GM12872 (cell line): Measurements from ENCODE around the gene DBNL.

ENCODE experiments used
- TF ChIP-seq, protein P1 (sequence below): IDR thresholded peaks from 3 replicates; pipeline ENCODE4 v1.5.1; 2011; ENCODE audit warnings: low read depth, mild to moderate bottlenecking, low read length, moderate library complexity; ENCODE audit not compliant: insufficient read depth

The DBNL gene

DNA sequence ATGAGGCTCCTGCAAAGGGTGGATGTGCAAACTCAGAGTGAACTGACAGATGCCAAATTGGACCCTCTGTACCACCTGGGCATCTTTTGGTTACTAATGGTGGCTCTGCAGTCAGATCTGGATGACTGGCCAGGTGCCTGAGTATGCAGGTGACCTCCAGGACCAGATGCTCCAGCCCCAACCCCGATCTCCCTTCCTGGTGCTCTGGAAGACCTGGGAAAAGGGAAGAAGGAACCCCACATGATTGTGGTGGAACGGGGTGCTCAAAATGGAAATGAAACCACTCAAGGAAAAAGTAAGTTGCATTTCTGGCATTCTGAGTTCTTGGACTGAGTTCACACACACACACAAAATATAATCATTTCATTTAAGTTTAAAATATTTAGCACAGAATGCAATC, 49.9 kb downstream of the DBNL start:
- TF ChIP-seq, protein P1, sequence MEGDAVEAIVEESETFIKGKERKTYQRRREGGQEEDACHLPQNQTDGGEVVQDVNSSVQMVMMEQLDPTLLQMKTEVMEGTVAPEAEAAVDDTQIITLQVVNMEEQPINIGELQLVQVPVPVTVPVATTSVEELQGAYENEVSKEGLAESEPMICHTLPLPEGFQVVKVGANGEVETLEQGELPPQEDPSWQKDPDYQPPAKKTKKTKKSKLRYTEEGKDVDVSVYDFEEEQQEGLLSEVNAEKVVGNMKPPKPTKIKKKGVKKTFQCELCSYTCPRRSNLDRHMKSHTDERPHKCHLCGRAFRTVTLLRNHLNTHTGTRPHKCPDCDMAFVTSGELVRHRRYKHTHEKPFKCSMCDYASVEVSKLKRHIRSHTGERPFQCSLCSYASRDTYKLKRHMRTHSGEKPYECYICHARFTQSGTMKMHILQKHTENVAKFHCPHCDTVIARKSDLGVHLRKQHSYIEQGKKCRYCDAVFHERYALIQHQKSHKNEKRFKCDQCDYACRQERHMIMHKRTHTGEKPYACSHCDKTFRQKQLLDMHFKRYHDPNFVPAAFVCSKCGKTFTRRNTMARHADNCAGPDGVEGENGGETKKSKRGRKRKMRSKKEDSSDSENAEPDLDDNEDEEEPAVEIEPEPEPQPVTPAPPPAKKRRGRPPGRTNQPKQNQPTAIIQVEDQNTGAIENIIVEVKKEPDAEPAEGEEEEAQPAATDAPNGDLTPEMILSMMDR, result no peak

DNA sequence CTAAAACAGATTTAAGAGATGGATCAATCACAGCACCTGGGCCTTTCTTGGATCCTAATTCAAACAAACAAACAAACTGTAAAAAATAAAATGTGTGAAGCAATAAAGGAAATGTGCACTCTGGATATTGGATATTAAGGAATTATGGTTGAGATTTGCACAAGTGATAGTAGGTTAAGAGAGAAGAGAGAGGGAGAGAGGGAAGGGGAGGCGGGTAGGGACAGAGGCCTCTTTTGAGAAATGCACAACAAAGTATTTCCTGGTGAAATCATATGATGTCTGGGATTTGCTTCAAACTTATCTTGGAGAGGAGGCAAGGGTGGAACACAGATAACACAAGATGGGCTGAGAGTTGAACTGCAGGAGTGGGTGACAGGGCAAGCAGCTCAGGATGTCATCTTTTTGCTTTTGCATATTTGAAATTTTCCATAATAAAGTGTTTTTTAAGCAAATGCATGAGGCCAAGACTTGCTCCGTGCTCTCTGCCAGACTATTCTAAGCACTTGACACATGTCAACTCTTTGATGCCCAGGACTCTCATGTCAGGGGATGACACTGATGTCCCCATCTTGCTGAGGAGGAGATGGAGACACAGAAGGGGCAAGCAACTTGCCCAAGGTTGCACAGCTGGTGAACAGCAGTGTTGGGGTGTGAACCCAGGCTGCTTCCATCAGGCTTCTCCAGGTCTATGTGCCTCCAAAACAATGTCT, 50.5 kb downstream of the DBNL start:
- TF ChIP-seq, protein P1, result no peak

GRCh38 chr7:44095781-44096180, 51.3 kb downstream of the DBNL start:
- TF ChIP-seq, protein P1, result no peak

DNA sequence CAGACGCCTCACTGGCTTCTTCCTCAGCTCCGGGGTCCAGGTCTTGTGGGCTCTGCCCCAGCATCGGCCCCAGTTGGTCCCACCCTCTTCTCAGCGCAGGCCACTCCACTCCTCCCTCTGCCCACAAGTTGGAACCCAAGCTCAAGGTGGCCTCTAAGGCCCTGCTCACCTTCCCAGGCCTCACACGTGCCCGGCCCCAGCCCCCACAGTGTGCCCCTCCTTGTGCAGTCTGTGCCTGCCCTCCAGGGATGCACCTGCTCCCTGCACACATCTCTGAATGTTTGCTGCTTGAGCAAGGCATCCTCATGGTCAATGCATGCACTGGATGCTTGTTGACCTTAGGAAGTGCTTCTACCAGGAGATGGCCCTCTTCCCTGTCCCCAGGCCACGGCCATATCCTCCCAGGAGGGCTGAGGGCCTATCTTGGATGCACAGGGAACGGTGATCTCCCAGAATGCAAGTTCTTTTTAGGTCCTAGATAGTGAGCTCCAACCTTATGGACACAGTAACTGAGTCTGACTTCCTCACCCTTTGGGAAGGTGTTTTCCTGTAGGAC, 51.9 kb downstream of the DBNL start:
- TF ChIP-seq, protein P1, result no peak

- TF ChIP-seq, protein P1, result no peak
Observed at GRCh38 chr7:44097064-44097932, 52.8 kb downstream of the DBNL start.

DNA sequence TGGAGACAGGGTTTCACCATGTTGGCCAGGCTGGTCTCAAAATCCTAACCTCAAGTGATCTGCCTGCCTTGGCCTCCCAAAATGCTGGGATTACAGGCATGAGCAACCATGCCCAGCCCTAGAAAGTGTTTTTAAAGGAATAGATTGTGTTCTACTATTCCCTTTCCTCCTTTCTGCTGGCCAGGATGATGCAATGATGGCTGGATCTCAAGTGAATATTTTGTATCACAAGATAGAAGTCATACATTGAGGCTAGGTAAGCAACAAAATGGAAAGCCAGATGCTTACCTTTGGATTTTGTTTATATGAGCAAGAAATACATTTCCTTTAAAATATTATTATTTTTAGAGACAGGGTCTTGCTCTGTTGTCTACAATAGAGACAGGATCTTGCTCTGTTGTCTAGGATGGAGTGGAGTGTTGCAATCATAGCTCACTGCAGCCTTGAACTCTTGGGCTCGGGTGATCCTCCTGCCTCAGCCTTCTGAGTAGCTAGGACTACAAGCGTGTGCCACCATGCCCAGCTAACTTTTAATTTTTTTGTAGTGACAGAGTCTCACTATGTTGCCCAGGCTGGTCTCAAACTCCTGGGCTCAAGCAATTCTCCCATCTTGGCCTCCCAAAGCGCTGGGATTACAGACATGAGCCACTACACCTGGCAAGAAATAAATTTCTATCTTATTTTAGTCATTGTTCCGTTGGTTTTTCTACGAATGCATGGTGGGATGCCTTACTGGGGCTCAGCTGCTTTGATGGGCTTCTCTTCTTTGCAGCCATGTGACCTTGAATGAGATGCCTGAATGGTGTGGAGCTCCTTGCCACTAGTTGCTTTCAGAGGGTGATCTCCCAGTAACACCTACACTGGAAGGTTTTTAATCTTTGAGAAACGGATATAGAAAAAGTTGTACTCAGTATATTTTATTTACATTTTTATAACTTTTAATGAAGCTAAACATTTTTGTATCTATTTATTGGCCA, 53.9 kb downstream of the DBNL start:
- TF ChIP-seq, protein P1, result no peak
